ENCODE results near the gene EFCC1.

EFCC1 gene

DNA sequence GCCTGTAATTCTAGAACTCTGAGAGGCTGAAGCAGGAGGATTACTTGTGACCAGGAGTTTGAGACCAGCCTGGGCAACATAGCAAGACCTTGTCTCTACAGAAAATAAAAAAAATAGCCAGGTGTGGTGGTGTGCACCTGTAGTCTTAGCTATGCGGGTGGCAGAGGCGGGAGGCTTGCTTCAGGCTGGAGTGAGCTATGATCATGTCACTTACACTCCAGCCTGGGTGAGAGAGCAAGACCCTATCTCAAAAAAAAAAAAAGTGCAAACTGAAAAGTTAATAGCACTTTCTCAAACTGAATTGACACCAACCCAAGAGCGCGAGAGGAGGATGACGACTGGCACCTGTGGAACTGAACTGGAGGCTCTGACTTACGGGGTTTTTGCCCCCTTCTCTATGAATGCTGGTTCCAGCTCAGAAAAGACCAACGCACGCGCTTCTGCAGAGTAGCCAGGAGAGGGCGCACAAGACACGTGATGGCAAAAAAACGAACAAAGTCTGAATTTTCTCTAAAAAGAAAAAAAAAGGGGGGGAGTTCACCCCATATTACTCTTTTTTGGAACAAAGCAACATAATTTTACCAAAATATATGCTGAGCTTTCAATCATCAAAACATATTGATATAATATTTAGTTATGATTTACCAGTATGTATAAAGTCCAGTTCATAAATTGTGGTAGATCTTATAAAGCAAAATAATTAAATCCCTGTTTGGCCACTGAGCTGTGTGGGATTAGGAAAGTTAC is 30.9 kb upstream of the EFCC1 start:
- TF ChIP-seq ARNTL (CRISPR knock-in tag; IDR thresholded peaks at IDR 0.05; ENCODE audit: borderline replicate concordance, low read depth) (no peak), GLIS3 (CRISPR knock-in tag; IDR thresholded peaks at IDR 0.05) (no peak), TCF4 (CRISPR knock-in tag; IDR thresholded peaks at IDR 0.05; ENCODE audit: borderline replicate concordance) (no peak), TOX (CRISPR knock-in tag; IDR thresholded peaks at IDR 0.05; ENCODE audit: borderline replicate concordance) (no peak), BACH2 (CRISPR knock-in tag; IDR thresholded peaks at IDR 0.05; ENCODE audit: borderline replicate concordance) (no peak), ZFP3 (CRISPR knock-in tag; IDR thresholded peaks at IDR 0.05) (no peak), RARB (CRISPR knock-in tag; IDR thresholded peaks at IDR 0.05) (no peak)
- TF ChIP-seq, protein P1, sequence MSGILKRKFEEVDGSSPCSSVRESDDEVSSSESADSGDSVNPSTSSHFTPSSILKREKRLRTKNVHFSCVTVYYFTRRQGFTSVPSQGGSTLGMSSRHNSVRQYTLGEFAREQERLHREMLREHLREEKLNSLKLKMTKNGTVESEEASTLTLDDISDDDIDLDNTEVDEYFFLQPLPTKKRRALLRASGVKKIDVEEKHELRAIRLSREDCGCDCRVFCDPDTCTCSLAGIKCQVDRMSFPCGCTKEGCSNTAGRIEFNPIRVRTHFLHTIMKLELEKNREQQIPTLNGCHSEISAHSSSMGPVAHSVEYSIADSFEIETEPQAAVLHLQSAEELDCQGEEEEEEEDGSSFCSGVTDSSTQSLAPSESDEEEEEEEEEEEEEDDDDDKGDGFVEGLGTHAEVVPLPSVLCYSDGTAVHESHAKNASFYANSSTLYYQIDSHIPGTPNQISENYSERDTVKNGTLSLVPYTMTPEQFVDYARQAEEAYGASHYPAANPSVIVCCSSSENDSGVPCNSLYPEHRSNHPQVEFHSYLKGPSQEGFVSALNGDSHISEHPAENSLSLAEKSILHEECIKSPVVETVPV (CRISPR knock-in tag; IDR thresholded peaks at IDR 0.05), result no peak
- TF ChIP-seq, protein P2, sequence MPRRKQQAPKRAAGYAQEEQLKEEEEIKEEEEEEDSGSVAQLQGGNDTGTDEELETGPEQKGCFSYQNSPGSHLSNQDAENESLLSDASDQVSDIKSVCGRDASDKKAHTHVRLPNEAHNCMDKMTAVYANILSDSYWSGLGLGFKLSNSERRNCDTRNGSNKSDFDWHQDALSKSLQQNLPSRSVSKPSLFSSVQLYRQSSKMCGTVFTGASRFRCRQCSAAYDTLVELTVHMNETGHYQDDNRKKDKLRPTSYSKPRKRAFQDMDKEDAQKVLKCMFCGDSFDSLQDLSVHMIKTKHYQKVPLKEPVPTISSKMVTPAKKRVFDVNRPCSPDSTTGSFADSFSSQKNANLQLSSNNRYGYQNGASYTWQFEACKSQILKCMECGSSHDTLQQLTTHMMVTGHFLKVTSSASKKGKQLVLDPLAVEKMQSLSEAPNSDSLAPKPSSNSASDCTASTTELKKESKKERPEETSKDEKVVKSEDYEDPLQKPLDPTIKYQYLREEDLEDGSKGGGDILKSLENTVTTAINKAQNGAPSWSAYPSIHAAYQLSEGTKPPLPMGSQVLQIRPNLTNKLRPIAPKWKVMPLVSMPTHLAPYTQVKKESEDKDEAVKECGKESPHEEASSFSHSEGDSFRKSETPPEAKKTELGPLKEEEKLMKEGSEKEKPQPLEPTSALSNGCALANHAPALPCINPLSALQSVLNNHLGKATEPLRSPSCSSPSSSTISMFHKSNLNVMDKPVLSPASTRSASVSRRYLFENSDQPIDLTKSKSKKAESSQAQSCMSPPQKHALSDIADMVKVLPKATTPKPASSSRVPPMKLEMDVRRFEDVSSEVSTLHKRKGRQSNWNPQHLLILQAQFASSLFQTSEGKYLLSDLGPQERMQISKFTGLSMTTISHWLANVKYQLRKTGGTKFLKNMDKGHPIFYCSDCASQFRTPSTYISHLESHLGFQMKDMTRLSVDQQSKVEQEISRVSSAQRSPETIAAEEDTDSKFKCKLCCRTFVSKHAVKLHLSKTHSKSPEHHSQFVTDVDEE (CRISPR knock-in tag; IDR thresholded peaks at IDR 0.05), result no peak
- ATAC-seq, result peak; percentile 78

DNA sequence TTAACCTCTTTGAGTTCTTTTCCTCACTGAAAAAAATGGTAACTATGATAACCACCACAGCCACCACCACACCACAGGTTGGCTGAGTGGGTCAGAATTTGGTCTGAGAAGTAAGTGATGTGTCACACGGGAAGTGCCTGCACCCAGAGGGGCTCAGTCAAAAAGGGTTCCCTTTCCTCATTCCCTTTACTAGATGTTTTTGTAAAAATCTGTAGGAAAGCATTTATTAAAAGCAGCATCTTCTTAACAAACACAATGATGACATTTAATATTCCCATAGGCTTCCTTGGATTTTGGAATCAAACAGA is 30.4 kb upstream of the EFCC1 start:
- TF ChIP-seq ZFP30 (CRISPR knock-in tag; IDR thresholded peaks at IDR 0.05), result no peak
- no peak for TF ChIP-seq RARB (CRISPR knock-in tag; IDR thresholded peaks at IDR 0.05)
- TF ChIP-seq PPARA (CRISPR knock-in tag; IDR thresholded peaks at IDR 0.05; ENCODE audit: borderline replicate concordance), result no peak
- TF ChIP-seq, protein P3, sequence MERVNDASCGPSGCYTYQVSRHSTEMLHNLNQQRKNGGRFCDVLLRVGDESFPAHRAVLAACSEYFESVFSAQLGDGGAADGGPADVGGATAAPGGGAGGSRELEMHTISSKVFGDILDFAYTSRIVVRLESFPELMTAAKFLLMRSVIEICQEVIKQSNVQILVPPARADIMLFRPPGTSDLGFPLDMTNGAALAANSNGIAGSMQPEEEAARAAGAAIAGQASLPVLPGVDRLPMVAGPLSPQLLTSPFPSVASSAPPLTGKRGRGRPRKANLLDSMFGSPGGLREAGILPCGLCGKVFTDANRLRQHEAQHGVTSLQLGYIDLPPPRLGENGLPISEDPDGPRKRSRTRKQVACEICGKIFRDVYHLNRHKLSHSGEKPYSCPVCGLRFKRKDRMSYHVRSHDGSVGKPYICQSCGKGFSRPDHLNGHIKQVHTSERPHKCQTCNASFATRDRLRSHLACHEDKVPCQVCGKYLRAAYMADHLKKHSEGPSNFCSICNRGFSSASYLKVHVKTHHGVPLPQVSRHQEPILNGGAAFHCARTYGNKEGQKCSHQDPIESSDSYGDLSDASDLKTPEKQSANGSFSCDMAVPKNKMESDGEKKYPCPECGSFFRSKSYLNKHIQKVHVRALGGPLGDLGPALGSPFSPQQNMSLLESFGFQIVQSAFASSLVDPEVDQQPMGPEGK (CRISPR knock-in tag; IDR thresholded peaks at IDR 0.05; ENCODE audit: borderline replicate concordance), result no peak
- TF ChIP-seq SNAI2 (CRISPR knock-in tag; IDR thresholded peaks at IDR 0.05), result no peak
- TF ChIP-seq OSR1 (CRISPR knock-in tag; IDR thresholded peaks at IDR 0.05), result no peak
- TF ChIP-seq, protein P4, sequence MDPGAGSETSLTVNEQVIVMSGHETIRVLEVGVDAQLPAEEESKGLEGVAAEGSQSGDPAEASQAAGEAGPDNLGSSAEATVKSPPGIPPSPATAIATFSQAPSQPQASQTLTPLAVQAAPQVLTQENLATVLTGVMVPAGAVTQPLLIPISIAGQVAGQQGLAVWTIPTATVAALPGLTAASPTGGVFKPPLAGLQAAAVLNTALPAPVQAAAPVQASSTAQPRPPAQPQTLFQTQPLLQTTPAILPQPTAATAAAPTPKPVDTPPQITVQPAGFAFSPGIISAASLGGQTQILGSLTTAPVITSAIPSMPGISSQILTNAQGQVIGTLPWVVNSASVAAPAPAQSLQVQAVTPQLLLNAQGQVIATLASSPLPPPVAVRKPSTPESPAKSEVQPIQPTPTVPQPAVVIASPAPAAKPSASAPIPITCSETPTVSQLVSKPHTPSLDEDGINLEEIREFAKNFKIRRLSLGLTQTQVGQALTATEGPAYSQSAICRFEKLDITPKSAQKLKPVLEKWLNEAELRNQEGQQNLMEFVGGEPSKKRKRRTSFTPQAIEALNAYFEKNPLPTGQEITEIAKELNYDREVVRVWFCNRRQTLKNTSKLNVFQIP (CRISPR knock-in tag; IDR thresholded peaks at IDR 0.05; ENCODE audit: borderline replicate concordance, low read depth), result no peak
- no peak for ATAC-seq

DNA sequence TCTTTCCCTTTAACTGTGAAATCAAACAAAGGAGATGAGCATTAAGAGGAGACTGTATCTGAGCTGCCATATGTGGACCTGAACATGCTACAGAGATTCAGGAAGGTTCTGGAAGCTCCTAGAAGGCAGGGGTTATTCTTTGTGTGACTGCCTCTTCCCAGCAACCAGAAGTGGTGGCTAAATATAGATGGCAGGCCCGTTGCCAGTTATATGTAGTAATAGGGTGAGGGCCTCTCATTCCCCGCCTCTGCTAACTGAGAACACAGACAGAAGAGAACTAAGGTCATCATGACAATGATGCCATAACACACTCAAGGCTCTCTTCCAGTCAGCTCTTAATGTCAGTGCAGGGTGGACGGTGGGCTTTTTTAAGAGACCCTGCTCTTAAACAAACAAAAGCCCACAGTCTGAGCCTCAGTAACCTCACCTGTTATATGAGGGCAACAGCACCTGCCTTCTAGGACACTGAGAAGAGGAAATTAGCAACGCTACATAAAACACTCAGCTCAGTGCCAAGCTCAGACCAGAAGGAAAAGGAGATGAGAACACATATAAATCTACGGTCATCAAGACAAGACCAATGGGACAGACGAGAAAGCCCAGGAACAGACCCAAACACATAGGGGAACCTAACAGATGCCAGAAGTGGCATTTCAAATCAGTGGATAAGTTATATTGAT is 29.5 kb upstream of the EFCC1 start:
- TF ChIP-seq CSDC2 (CRISPR knock-in tag; IDR thresholded peaks at IDR 0.05) (no peak), ISL1 (CRISPR knock-in tag; IDR thresholded peaks at IDR 0.05) (no peak), ZFP30 (CRISPR knock-in tag; IDR thresholded peaks at IDR 0.05) (no peak), ZC3H10 (CRISPR knock-in tag; IDR thresholded peaks at IDR 0.05) (no peak), SNAI2 (CRISPR knock-in tag; IDR thresholded peaks at IDR 0.05) (no peak)
- TF ChIP-seq, protein P3 (CRISPR knock-in tag; IDR thresholded peaks at IDR 0.05; ENCODE audit: borderline replicate concordance), result no peak
- TF ChIP-seq, protein P5, sequence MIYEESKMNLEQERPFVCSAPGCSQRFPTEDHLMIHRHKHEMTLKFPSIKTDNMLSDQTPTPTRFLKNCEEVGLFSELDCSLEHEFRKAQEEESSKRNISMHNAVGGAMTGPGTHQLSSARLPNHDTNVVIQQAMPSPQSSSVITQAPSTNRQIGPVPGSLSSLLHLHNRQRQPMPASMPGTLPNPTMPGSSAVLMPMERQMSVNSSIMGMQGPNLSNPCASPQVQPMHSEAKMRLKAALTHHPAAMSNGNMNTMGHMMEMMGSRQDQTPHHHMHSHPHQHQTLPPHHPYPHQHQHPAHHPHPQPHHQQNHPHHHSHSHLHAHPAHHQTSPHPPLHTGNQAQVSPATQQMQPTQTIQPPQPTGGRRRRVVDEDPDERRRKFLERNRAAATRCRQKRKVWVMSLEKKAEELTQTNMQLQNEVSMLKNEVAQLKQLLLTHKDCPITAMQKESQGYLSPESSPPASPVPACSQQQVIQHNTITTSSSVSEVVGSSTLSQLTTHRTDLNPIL (CRISPR knock-in tag; IDR thresholded peaks at IDR 0.05; ENCODE audit: low read depth), result no peak
- ATAC-seq, result no peak

Measured in SK-N-SH treated with all-trans-retinoic acid at 6 μM for 48 hours (cell line).